Measurements from ENCODE around the gene ANAPC2. TPM values are rescaled to one million over a fixed set of nuclear protein-coding genes. Genes with fewer than 3 reads are reported as not detected.

ANAPC2 gene
- total and polyA plus RNA-seq, 10 donors = 27.8 to 93.0 (median 55.3) TPM

DNA sequence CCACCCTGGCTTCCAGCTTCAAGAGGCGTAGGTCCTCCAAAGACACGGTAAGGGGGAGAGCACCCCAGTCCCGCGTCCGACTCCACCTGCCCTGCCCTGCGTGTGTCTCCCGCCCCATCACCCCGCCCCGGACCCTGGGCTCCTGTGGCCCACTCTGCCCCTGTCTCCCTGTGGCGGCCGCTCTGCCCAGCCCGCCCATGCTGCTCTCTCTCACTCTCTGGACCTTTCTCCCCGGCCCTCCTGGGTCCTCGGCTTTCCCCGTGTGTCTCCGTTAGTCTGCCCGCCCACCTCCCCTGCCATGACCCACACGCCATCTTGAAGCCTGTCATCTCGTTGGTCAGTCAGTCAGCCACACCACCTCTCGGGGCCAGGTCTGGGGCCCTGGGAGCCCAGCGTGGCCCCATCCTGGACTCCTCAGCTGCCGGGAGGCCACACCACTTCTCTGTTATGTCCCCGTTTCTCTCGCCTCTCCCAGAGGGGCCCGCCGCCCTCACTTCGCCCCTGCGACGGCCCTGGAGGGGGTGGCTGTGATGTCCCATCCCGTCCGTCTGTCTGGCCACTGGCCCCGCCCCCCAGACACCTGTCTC is 23.0 kb downstream of the ANAPC2 start:
- Histone ChIP-seq H3K9me3 (no peaks in the 10 kb centered on the region), H3K27me3 (replicated peaks in 1 of 7) (peaks cover 15 to 100% (median 100%) of the 10 kb centered on the region in 7 donors), H3K4me3 (no peak overlapping the region), H3K27ac (no peak overlapping the region), H3K4me1 (peaks cover 12 to 67% (median 50%) of the 10 kb centered on the region in 6 donors), H3K36me3 (no peaks in the 10 kb centered on the region)
- WGBS, 5 donors = 83 to 91% (median 84%) methylated on average over 32 of the region's 32 CpGs
- intact Hi-C loops (cut with DNase I; ENCODE audit: low total_unique reads) = no loop called here
- TF ChIP-seq POLR2AphosphoS5 (IDR thresholded peaks at IDR 0.05) (no peak), POLR2A (IDR thresholded peaks at IDR 0.05) (no peak)
- TF ChIP-seq, protein P1, sequence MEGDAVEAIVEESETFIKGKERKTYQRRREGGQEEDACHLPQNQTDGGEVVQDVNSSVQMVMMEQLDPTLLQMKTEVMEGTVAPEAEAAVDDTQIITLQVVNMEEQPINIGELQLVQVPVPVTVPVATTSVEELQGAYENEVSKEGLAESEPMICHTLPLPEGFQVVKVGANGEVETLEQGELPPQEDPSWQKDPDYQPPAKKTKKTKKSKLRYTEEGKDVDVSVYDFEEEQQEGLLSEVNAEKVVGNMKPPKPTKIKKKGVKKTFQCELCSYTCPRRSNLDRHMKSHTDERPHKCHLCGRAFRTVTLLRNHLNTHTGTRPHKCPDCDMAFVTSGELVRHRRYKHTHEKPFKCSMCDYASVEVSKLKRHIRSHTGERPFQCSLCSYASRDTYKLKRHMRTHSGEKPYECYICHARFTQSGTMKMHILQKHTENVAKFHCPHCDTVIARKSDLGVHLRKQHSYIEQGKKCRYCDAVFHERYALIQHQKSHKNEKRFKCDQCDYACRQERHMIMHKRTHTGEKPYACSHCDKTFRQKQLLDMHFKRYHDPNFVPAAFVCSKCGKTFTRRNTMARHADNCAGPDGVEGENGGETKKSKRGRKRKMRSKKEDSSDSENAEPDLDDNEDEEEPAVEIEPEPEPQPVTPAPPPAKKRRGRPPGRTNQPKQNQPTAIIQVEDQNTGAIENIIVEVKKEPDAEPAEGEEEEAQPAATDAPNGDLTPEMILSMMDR (IDR thresholded peaks at IDR 0.05 in 8 of 11, conservative IDR thresholded peaks at IDR 0.05 in 3 of 11) = no peak
- DNase-seq = no peak

DNA sequence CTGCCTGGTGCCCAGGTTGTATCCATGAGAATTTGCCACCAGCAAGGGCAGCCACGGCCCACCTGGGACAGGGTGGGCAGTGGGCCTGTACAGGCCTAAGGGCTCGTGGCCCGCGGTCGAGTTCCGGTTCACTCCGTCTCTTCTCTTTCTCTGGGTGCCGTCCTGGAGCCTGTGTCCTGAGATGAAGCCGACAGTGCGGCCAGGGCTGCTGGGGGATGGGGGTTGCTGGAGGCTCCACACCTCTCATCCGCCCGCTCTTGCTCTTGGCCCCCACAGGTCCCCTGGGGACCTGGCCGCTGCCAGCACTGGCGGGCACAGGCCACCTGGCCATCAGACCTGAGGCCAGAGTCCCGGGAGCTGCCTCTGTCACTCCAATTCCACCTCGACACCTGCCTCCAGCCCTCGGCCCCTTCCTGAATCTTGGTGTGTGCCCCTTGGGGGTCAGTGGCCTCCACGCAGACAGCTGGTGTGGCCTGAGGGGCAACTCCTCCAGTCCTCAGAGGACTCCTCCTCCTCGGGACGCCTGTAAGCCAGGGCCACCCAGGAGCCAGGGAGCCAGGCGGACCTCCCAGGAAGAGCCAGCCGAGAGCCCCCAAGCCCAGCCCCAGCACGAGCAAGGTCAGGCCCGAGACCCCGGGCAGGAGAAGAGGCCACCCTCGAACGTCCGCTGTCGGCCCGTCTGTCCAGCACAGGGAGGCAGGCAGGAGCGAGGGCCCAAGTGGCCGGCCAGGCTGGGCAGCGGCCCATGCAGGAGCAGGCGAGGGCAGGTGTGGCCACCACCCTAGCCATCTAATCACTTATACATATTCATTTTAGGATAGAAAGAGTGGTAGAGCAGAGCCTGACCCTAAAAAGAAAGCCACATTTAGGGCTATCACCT is 23.8 kb downstream of the ANAPC2 start:
- DNase-seq = no peak
- H3K27me3 ChIP-seq (replicated peaks in 1 of 7) = peaks cover 15 to 100% (median 100%) of the 10 kb centered on the region in 7 donors
- intact Hi-C loops (cut with DNase I; ENCODE audit: low total_unique reads) = no loop called here
- 77 to 79% (median 78%) methylated on average over 29 to 34 of the region's 34 CpGs for WGBS, 5 donors
- TF ChIP-seq POLR2A (IDR thresholded peaks at IDR 0.05) (no peak), POLR2AphosphoS5 (IDR thresholded peaks at IDR 0.05) (no peak)
- TF ChIP-seq, protein P1 (IDR thresholded peaks at IDR 0.05 in 8 of 11, conservative IDR thresholded peaks at IDR 0.05 in 3 of 11) = no peak
- no peaks in the 10 kb centered on the region for H3K9me3 ChIP-seq
- no peak overlapping the region for H3K4me3 ChIP-seq
- H3K27ac ChIP-seq = no peak overlapping the region
- peaks cover 12 to 59% (median 46%) of the 10 kb centered on the region in 6 donors for H3K4me1 ChIP-seq
- H3K36me3 ChIP-seq = no peaks in the 10 kb centered on the region

DNA sequence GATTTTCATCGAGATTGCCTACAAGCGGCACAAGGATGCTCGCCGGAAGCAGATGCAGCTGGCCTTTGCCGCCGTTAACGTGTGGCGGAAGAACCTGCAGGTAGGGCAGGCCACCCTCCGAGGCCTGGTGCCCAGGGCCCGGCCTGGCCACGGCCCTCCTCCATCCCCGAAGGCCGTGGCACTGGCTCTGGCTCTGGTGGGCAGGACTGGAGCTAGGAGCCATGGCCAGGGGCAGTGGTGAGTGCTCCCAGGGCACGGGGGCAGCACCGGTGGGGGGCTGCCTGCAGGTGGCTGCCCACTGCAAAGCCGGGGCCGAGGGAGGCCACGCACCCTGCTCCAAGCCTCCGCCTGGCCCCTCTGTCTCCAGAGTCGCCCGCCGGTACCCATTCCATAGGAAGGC is 24.6 kb downstream of the ANAPC2 start:
- no peaks in the 10 kb centered on the region for H3K9me3 ChIP-seq
- H3K27me3 ChIP-seq (replicated peaks in 1 of 7) = peaks cover 17 to 100% (median 100%) of the 10 kb centered on the region in 7 donors
- 68 to 95% (median 83%) methylated on average over 9 to 22 of the region's 22 CpGs for whole genome bisulfite sequencing, 5 donors
- no peak for DNase-seq
- TF ChIP-seq POLR2A (IDR thresholded peaks at IDR 0.05) (no peak), POLR2AphosphoS5 (IDR thresholded peaks at IDR 0.05) (no peak)
- TF ChIP-seq, protein P1 (IDR thresholded peaks at IDR 0.05 in 8 of 11, conservative IDR thresholded peaks at IDR 0.05 in 3 of 11) = no peak
- no peaks in the 10 kb centered on the region for H3K36me3 ChIP-seq
- H3K4me1 ChIP-seq = peaks cover 8 to 53% (median 38%) of the 10 kb centered on the region in 6 donors
- intact Hi-C loops (cut with DNase I; ENCODE audit: low total_unique reads) = no loop called here
- no peak overlapping the region for H3K27ac ChIP-seq
- H3K4me3 ChIP-seq = no peak overlapping the region

DNA sequence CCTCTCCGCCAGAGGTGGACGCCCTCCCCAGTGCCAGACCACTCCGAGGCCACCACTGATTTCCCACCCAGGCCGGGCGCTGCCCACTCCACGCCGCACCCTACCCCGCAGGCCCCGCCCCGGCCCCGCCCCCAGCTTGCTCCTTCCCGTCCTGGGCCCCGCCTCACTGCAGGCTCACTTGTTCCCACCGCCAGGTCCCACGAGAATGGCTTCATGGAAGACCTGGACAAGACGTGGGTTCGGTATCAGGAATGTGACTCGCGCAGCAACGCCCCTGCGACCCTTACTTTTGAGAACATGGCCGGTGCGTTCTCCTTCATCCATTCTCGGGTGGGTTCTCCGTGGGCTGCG is 25.0 kb downstream of the ANAPC2 start:
- peak overlapping the region in 5 of 8 donors; percentile 8 to 59 (median 18) for H3K4me3 ChIP-seq
- intact Hi-C loops (cut with DNase I; ENCODE audit: low total_unique reads) = no loop called here

More for the DNA sequence above, 25.0 kb downstream of the ANAPC2 start:
- H3K4me1 ChIP-seq = peaks cover 5 to 53% (median 35%) of the 10 kb centered on the region in 6 donors
- no peak overlapping the region for H3K27ac ChIP-seq
- no peaks in the 10 kb centered on the region for H3K9me3 ChIP-seq
- peaks cover 18 to 100% (median 100%) of the 10 kb centered on the region in 7 donors for H3K27me3 ChIP-seq (replicated peaks in 1 of 7)
- no peaks in the 10 kb centered on the region for H3K36me3 ChIP-seq
- 11 to 44% (median 37%) methylated on average over 7 to 26 of the region's 26 CpGs for WGBS, 5 donors
- DNase-seq = no peak
- TF ChIP-seq, protein P1 (IDR thresholded peaks at IDR 0.05 in 8 of 11, conservative IDR thresholded peaks at IDR 0.05 in 3 of 11) = no peak
- no peak for TF ChIP-seq POLR2A (IDR thresholded peaks at IDR 0.05)
- no peak for TF ChIP-seq POLR2AphosphoS5 (IDR thresholded peaks at IDR 0.05)

All from spleen (tissue), 11 donors.